H1 (cell line): ENCODE results near the gene CNOT3. TPM values are rescaled to one million over a fixed set of nuclear protein-coding genes. Genes with fewer than 3 reads are reported as not detected.

Source experiments
- CTCF ChIA-PET: fragments of 300-600 bp; sonication (Branson Sonifier 250); formaldehyde crosslinking; loops from one replicate; lab custom pipeline; 2021; ENCODE audit not compliant: partially characterized antibody; lab: Charles Lee
- POLR2A ChIA-PET: fragments of 300-600 bp; sonication (Branson Sonifier 250); formaldehyde crosslinking; loops from one replicate; lab custom pipeline; 2021; ENCODE audit warnings: inconsistent platforms; ENCODE audit not compliant: partially characterized antibody; lab: Charles Lee
- DNase-seq, 2 experiments: peaks; one replicate each; pipeline versions ENCODE4 v3.0.0 to v3.0.0-alpha.2; 2010 to 2022; ENCODE audit warnings: low spot score in 2 of 2, low read depth in 1 of 2, mixed read lengths in 1 of 2
- FAIRE-seq: peaks from 2 replicates; lab custom pipeline; 2011; peaks lifted over from hg19 to GRCh38; lab: Jason Lieb, UNC
- H2AFZ ChIP-seq: 2 replicates; pipeline ENCODE4 v1.8.1; 2012; ENCODE audit warnings: low read length, inconsistent platforms
- H2AK5ac ChIP-seq: 2 replicates; pipeline ENCODE4 v1.6.1; 2013; ENCODE audit warnings: low read depth, low read length
- H2BK120ac ChIP-seq: replicated peaks from 2 replicates; pipeline ENCODE3; 2013; ENCODE audit warnings: low read depth, low read length, inconsistent platforms
- H2BK12ac ChIP-seq: 2 replicates; pipeline ENCODE4 v1.6.1; 2013; ENCODE audit warnings: low read depth, low read length
- H2BK15ac ChIP-seq: 2 replicates; pipeline ENCODE4 v1.6.1; 2013; ENCODE audit warnings: low read length
- H2BK20ac ChIP-seq: 2 replicates; pipeline ENCODE4 v1.6.1; 2013; ENCODE audit warnings: low read length
- H2BK5ac ChIP-seq: 2 replicates; pipeline ENCODE4 v1.6.1; 2013; ENCODE audit warnings: low read depth, low read length
- H3K14ac ChIP-seq: 2 replicates; pipeline ENCODE4 v1.6.1; 2013; ENCODE audit warnings: inconsistent platforms; ENCODE audit not compliant: insufficient read length
- H3K18ac ChIP-seq: 2 replicates; pipeline ENCODE4 v1.6.1; 2013; ENCODE audit warnings: low read length; ENCODE audit errors: extremely low read depth
- H3K23ac ChIP-seq: 2 replicates; pipeline ENCODE4 v1.6.1; 2013; ENCODE audit warnings: inconsistent platforms; ENCODE audit not compliant: insufficient read length
- H3K23me2 ChIP-seq: 2 replicates; pipeline ENCODE4 v1.6.1; 2013; ENCODE audit warnings: low read depth, low read length
- H3K27ac ChIP-seq: 2 replicates; pipeline ENCODE4 v1.6.1; 2011; ENCODE audit warnings: low read depth, low read length, inconsistent platforms
- H3K27me3 ChIP-seq, 4 experiments: replicated peaks in 1 of 4; 1 replicate in 1 of 4; 2 replicates in 3 of 4; pipeline versions ENCODE4 v1.6.1 to v1.8.1; 2011 to 2013; ENCODE audit warnings: low read length in 3 of 4, mild to moderate bottlenecking in 3 of 4, inconsistent platforms in 2 of 4, mixed read lengths in 2 of 4, moderate library complexity in 1 of 4; ENCODE audit not compliant: control insufficient read depth in 3 of 4, insufficient read depth in 3 of 4; ENCODE audit errors: extremely low read depth in 1 of 4
- H3K36me3 ChIP-seq, 4 experiments: 2 replicates each; pipeline versions ENCODE4 v1.6.1 to v1.8.1; 2011 to 2013; ENCODE audit warnings: mild to moderate bottlenecking in 4 of 4, low read length in 3 of 4, moderate library complexity in 2 of 4, control low read depth in 1 of 4, inconsistent platforms in 1 of 4; ENCODE audit not compliant: insufficient read depth in 4 of 4, control insufficient read depth in 2 of 4
- H3K4ac ChIP-seq: replicated peaks from 2 replicates; pipeline ENCODE3; 2013; ENCODE audit warnings: low read length, low read depth, mixed read lengths, inconsistent platforms; ENCODE audit not compliant: insufficient read length
- H3K4me1 ChIP-seq, 4 experiments: replicated peaks in 1 of 4; 1 replicate in 1 of 4; 2 replicates in 3 of 4; pipeline versions ENCODE4 v1.6.1 to v1.8.1; 2011 to 2013; ENCODE audit warnings: low read length in 3 of 4, inconsistent platforms in 2 of 4, mixed read lengths in 1 of 4; ENCODE audit not compliant: insufficient read depth in 4 of 4, control insufficient read depth in 3 of 4
- H3K4me2 ChIP-seq, 2 experiments: 2 replicates each; pipeline versions ENCODE4 v1.6.1 to v1.8.1; 2011 to 2013; ENCODE audit warnings: low read depth in 2 of 2, low read length in 2 of 2, control low read depth in 1 of 2, inconsistent platforms in 1 of 2, mild to moderate bottlenecking in 1 of 2; ENCODE audit not compliant: insufficient read depth in 1 of 2
- H3K4me3 ChIP-seq, 4 experiments: fragments of 200-600, 300-600 bp in 1 of 4; sonication (generic), shearing (Covaris generic), sonication (Bioruptor Twin) in 1 of 4; 2 replicates each; pipeline versions ENCODE4 v1.5.1 to v1.8.1; 2011 to 2016; ENCODE audit warnings: low read length in 4 of 4, low read depth in 3 of 4, control low read depth in 2 of 4, inconsistent platforms in 2 of 4, mild to moderate bottlenecking in 2 of 4, mixed read lengths in 1 of 4, moderate library complexity in 1 of 4; ENCODE audit not compliant: insufficient read depth in 2 of 4; ENCODE audit errors: extremely low read depth in 1 of 4
- H3K56ac ChIP-seq: replicated peaks from 2 replicates; pipeline ENCODE3; 2013; ENCODE audit warnings: low read depth, mild to moderate bottlenecking, mixed read lengths, low read length, inconsistent platforms; ENCODE audit not compliant: insufficient read length
- H3K79me1 ChIP-seq: 2 replicates; pipeline ENCODE4 v1.6.1; 2013; ENCODE audit warnings: low read depth, low read length, control low read depth
- H3K79me2 ChIP-seq, 2 experiments: 2 replicates each; pipeline versions ENCODE4 v1.6.1 to v1.8.1; 2012 to 2013; ENCODE audit warnings: low read length in 2 of 2, mild to moderate bottlenecking in 2 of 2, inconsistent platforms in 1 of 2; ENCODE audit not compliant: insufficient read depth in 2 of 2, control insufficient read depth in 1 of 2
- H3K9ac ChIP-seq, 4 experiments: replicated peaks in 1 of 4; 1 replicate in 1 of 4; 2 replicates in 3 of 4; pipeline versions ENCODE4 v1.6.1 to v1.8.1; 2011 to 2013; ENCODE audit warnings: low read depth in 3 of 4, low read length in 3 of 4, control low read depth in 2 of 4, mild to moderate bottlenecking in 2 of 4, moderate library complexity in 2 of 4, inconsistent platforms in 1 of 4; ENCODE audit errors: extremely low read depth in 1 of 4
- H3K9me3 ChIP-seq, 2 experiments: 2 replicates each; pipeline versions ENCODE4 v1.6.1 to v1.8.1; 2012 to 2013; ENCODE audit warnings: mild to moderate bottlenecking in 2 of 2, moderate library complexity in 2 of 2, control low read depth in 1 of 2, inconsistent platforms in 1 of 2, low read depth in 1 of 2, low read length in 1 of 2, mixed read lengths in 1 of 2; ENCODE audit not compliant: insufficient read depth in 2 of 2
- H4K20me1 ChIP-seq, 2 experiments: replicated peaks in 1 of 2; 2 replicates each; pipeline versions ENCODE3 to v1.8.1; 2011 to 2013; ENCODE audit warnings: inconsistent platforms in 2 of 2, low read length in 2 of 2, mild to moderate bottlenecking in 1 of 2; ENCODE audit not compliant: insufficient read depth in 2 of 2, control insufficient read depth in 1 of 2
- H4K5ac ChIP-seq: 2 replicates; pipeline ENCODE4 v1.6.1; 2013; ENCODE audit warnings: low read length, low read depth, mixed read lengths, inconsistent platforms; ENCODE audit not compliant: insufficient read length
- H4K8ac ChIP-seq: 2 replicates; pipeline ENCODE4 v1.8.0; 2013; ENCODE audit warnings: mild to moderate bottlenecking, moderate library complexity, low read length, inconsistent platforms; ENCODE audit not compliant: insufficient read depth; ENCODE audit errors: extremely low read depth
- H4K91ac ChIP-seq: replicated peaks from 2 replicates; pipeline ENCODE3; 2013; ENCODE audit warnings: low read length, mixed read lengths, inconsistent platforms; ENCODE audit not compliant: insufficient read length
- ASH2L ChIP-seq: fragments of 200-600, 300-600 bp; sonication (generic); IDR thresholded peaks from one replicate; pipeline ENCODE4 v1.7.1; 2017; ENCODE audit warnings: low read length
- ATF3 ChIP-seq: IDR thresholded peaks from 2 replicates; pipeline ENCODE4 v1.6.1; 2011; ENCODE audit warnings: low read depth, mild to moderate bottlenecking, low read length; ENCODE audit not compliant: insufficient read depth
- BRCA1 ChIP-seq: IDR thresholded peaks from 2 replicates; pipeline ENCODE4 v1.6.1; 2012; ENCODE audit warnings: low read depth, low read length, improper control_type of control experiment
- CREB1 ChIP-seq: IDR thresholded peaks from 2 replicates; pipeline ENCODE4 v1.6.1; 2012; ENCODE audit warnings: inconsistent platforms
- MAX ChIP-seq: IDR thresholded peaks from 2 replicates; pipeline ENCODE4 v1.6.1; 2012; ENCODE audit warnings: inconsistent platforms
- NANOG ChIP-seq: IDR thresholded peaks from 2 replicates; pipeline ENCODE4 v1.6.1; 2011; ENCODE audit warnings: low read length, low read depth, mild to moderate bottlenecking, inconsistent platforms; ENCODE audit not compliant: insufficient read depth, poor library complexity, severe bottlenecking
- POU5F1 ChIP-seq: IDR thresholded peaks from 2 replicates; pipeline ENCODE4 v1.6.1; 2011; ENCODE audit warnings: low read depth, mild to moderate bottlenecking, low read length, moderate library complexity
- RBBP5 ChIP-seq: IDR thresholded peaks from 2 replicates; pipeline ENCODE4 v1.7.1; 2012; ENCODE audit warnings: low read depth, mild to moderate bottlenecking, inconsistent platforms, low read length, moderate library complexity, borderline replicate concordance
- SIX5 ChIP-seq: IDR thresholded peaks from 2 replicates; pipeline ENCODE4 v1.6.1; 2011; ENCODE audit warnings: mild to moderate bottlenecking, low read depth, low read length
- TAF1 ChIP-seq: IDR thresholded peaks from 2 replicates; pipeline ENCODE4 v1.6.1; 2011; ENCODE audit warnings: mild to moderate bottlenecking, low read depth, low read length
- WGBS, 2 experiments: shearing (Covaris generic) in 1 of 2; methylation state at CpG; one replicate each; pipeline versions ENCODE4 v1.1.6 to v1.1.7; 2013 to 2015; ENCODE audit warnings: low lambda C conversion rate in 2 of 2, mixed read lengths in 2 of 2, inconsistent platforms in 1 of 2, low coverage in 1 of 2, missing lambda C conversion rate in 1 of 2; ENCODE audit not compliant: insufficient replicate concordance in 2 of 2, insufficient coverage in 1 of 2, insufficient read length in 1 of 2; ENCODE audit errors: extremely low coverage in 1 of 2, missing lambda C conversion rate in 1 of 2; 5-methylcytosine and 5-hydroxymethylcytosine counted together
- polyA plus RNA-seq, 7 experiments: library from polyadenylated mRNA; depleted of rRNA in 3 of 7; stranded (reverse) in 5 of 7; unstranded in 2 of 7; fragments of >200 nt in 5 of 7; fragments of 200-250 nt in 2 of 7; gene quantifications; 1 replicate in 5 of 7; 2 replicates in 1 of 7; 4 replicates in 1 of 7; pipeline versions ENCODE4 v1.2.1 to v1.2.3, GENCODE V29; 2011 to 2013; ENCODE audit warnings: missing spikeins in 2 of 7, mixed read lengths in 2 of 7
- total RNA-seq: library from RNA; stranded (reverse); fragmentation: NEBNext Ultra II Directional; extraction: Animal tissue kit (Norgen Biotek cat#: 25700); gene quantifications from 2 replicates; pipeline ENCODE4 v1.2.1, GENCODE V29; 2021

CNOT3 gene
- total and polyA plus RNA-seq, 2 of the 8 experiments (the other 6 are each of a cell fraction or from before 2014, with no cell fraction given), result 21.2 to 86.4 TPM

- H3K27me3 ChIP-seq, result peaks cover 0 to 10% (median 4%) of the 10 kb centered on the region in 4 experiments; a peak in 4 of 7 replicates
- ChIA-PET CTCF (interaction anchor here (0.8 to 2.1 kb wide), 2 partner anchors 10 to 13 kb away, joined by 4 to 8 read pairs; partner anchors contain the start of gene TMC4), POLR2A (interaction anchor here (0.6 to 14.8 kb wide), 8 partner anchors 11 to 181 kb away, joined by 3 to 348 read pairs (median 8); partner anchors contain the start of genes CNOT3, MBOAT7, PRPF31 and RPS9)
- peaks cover 10% of the 10 kb centered on the region for H3K79me1 ChIP-seq
- no peak overlapping the region for H4K8ac ChIP-seq
- no peak overlapping the region for H3K18ac ChIP-seq
- H2BK12ac ChIP-seq, result no peak overlapping the region
- H3K9ac ChIP-seq, result peak overlapping the region in 1 of 4 experiments; percentile 78; a peak in 2 of 7 replicates
- H3K4me3 ChIP-seq, result peak overlapping the region; percentile 56 to 90 (median 84); a peak in 6 of 8 replicates
- no peak overlapping the region for H3K27ac ChIP-seq
- peak overlapping the region; percentile 97; the same call in 1 of the 2 replicates for H2BK15ac ChIP-seq
- no peak overlapping the region for H3K4ac ChIP-seq
- H3K36me3 ChIP-seq, result peaks cover under 1 to 11% (median 7%) of the 10 kb centered on the region in 4 experiments; a peak in 6 of 8 replicates
- H3K4me2 ChIP-seq, result peak overlapping the region; percentile 87 to 100
- H3K4me1 ChIP-seq, result peaks cover 0 to 24% (median 11%) of the 10 kb centered on the region in 4 experiments; a peak in 6 of 7 replicates
- no peak for TF ChIP-seq RBBP5
- no peak for TF ChIP-seq NANOG
- no peak for TF ChIP-seq POU5F1
- TF ChIP-seq ATF3, result no peak
- TF ChIP-seq ASH2L, result no peak
- no peak for TF ChIP-seq BRCA1
- TF ChIP-seq CREB1, result no peak
- no peak for TF ChIP-seq MAX
- no peak for TF ChIP-seq TAF1
- no peak for TF ChIP-seq SIX5
- no peak overlapping the region for H3K14ac ChIP-seq
- DNase-seq, result no peak
- H4K5ac ChIP-seq, result no peak overlapping the region
- H2BK20ac ChIP-seq, result no peak overlapping the region
- FAIRE-seq, result no peak
- peaks cover 0 to 18% of the 10 kb centered on the region in 2 experiments for H4K20me1 ChIP-seq
- no peak overlapping the region for H2AK5ac ChIP-seq
- no peak overlapping the region for H4K91ac ChIP-seq
- H3K23ac ChIP-seq, result no peak overlapping the region
- peaks cover 20% of the 10 kb centered on the region for H3K23me2 ChIP-seq
- 0 out of 2 replicates have a peak overlapping the region, but pooled peaks have one; percentile 21 for H2BK5ac ChIP-seq
- WGBS, 2 experiments, result 75% methylated on average over 13 of the region's 13 CpGs; no CpG with 5 or more reads in 1 of the 2 experiments
- H2AFZ ChIP-seq, result no peak overlapping the region
- H2BK120ac ChIP-seq, result no peak overlapping the region
- no peak overlapping the region for H3K56ac ChIP-seq
- H3K79me2 ChIP-seq, result no peaks in the 10 kb centered on the region
- no peaks in the 10 kb centered on the region for H3K9me3 ChIP-seq
Observed at GRCh38 chr19:54160854-54161253, 23.3 kb downstream of the CNOT3 start.
